Measurements from ENCODE around the gene UBA52. TPM values are rescaled to one million over a fixed set of nuclear protein-coding genes. Genes with fewer than 3 reads are reported as not detected.

UBA52 gene
- total and polyA plus RNA-seq, 2 of the 8 experiments (the other 6 are each of a cell fraction or from before 2014, with no cell fraction given), result 1,340 to 5,409 TPM

DNA sequence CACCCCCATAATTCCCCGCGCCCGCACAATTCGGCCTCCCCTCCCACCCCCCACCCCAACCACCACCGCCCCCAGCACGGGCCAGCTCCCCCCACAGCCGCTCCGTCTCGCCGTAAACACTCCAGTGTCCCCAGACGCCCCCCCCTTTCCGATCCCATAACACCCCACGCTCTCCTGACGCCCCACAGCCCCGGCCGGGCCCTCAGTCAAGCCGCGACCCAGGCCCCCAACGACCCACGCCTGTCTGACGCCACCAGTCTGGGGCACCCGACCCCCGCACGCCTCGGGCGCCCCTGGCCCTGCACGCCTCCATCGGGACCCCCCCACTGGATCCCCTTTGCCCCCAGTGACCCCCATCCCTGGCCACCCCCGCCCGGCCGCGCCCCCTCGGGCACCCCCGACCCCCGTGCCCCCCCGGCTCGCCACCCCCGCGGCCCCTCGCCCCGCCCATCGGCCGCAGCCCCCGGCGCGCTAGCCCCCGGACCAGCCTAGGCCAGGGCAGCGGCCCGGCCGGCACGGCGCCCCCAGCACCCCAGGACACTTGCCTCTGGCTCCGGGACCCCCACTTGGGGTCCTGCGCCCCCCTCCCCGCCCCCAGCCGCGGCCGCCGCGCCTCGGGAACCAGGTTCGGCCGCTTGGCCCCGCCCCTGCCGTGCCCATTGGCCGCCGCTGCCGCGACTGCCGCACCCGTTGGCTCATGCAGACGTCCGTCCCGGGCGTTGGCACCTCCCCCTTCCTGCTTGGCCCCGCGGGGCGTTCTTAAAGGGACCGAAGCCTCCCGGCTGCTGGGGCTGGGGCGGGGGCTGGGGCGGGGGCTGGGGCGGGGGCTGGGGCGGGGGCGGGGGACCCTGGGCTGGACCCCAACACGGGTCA is 28.5 kb upstream of the UBA52 start, which contains the start of gene FKBP8 (continued):
- TF ChIP-seq BCL11A (IDR thresholded peaks at IDR 0.05; ENCODE audit: low read depth in 2 of 2, low read length in 2 of 2) (no peak), FOSL1 (IDR thresholded peaks at IDR 0.05; ENCODE audit: insufficient read depth, low read depth, low read length) (no peak), SP1 (IDR thresholded peaks at IDR 0.05; ENCODE audit: low read depth, low read length) (peak; percentile 96), SP4 (IDR thresholded peaks at IDR 0.05; ENCODE audit: low read length) (no peak), KDM4A (IDR thresholded peaks at IDR 0.05; ENCODE audit: low read depth, low read length, severe bottlenecking) (peak; percentile 30), GABPA (IDR thresholded peaks at IDR 0.05; ENCODE audit: borderline replicate concordance, insufficient read depth, low read length) (no peak), TAF7 (optimal IDR thresholded peaks at IDR 0.05; ENCODE audit: borderline replicate concordance, low read depth, low read length) (no peak), TAF1 (IDR thresholded peaks at IDR 0.05; ENCODE audit: low read depth, low read length) (0 out of 2 replicates have a peak, but pooled peaks have one; percentile 31)
